Keratinocyte (primary cell): Measurements from ENCODE around the gene NME7.

Experiments
- CTCF ChIP-seq, 3 experiments: IDR thresholded peaks in 1 of 3; conservative IDR thresholded peaks in 1 of 3; optimal IDR thresholded peaks in 1 of 3; 2 replicates in 2 of 3; 3 replicates in 1 of 3; pipeline versions ENCODE3 to v1.5.1; 2011; ENCODE audit warnings: low read length in 3 of 3, mild to moderate bottlenecking in 3 of 3, moderate library complexity in 2 of 3, control low read depth in 1 of 3, inconsistent platforms in 1 of 3; ENCODE audit not compliant: insufficient read depth in 2 of 3; ENCODE audit errors: extremely low read depth in 1 of 3
- EZH2 ChIP-seq: IDR thresholded peaks from one replicate; pipeline ENCODE4 v1.6.1; 2012; ENCODE audit warnings: inconsistent platforms, mild to moderate bottlenecking, low read length, moderate library complexity

DNA sequence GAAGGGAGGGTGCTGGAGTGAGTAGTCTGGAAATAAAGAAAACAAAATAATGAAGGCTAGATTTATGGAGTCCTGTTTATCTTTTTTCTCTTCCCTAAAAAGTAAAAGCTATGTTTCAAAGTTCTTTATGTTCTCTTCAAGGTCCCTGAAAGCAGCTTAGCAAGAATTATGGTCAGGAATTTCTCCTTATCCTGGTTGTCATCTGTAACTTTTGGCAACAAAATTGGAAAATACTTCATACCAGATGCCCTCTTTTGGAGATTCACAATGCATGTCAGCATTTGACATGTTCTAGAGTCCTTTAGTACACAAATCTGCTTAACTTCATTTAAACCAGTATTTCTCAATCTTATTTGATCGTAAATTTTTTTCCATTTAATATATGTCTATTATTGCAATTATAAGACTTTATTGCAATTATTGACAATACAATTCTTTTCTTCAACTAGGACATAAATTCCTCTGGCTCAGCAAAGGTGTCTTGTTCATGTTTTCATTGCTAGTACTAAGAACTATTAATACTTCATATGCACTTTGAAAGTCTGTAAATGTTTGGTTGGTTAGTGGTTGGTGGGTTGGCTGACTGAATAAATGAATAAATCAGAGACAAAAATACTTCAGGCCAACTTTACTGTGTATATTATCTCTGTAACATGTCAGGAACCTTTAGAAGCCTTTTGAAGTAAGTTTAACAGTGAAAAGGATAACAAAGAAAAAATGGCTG, 159.6 kb downstream of the NME7 start:
- TF ChIP-seq CTCF (optimal IDR thresholded peaks at IDR 0.05 in 1 of 3, IDR thresholded peaks at IDR 0.05 in 1 of 3, conservative IDR thresholded peaks at IDR 0.05 in 1 of 3; ENCODE audit: extremely low read depth in 1 of 3, insufficient read depth in 2 of 3, low read length in 3 of 3) (no peak), EZH2 (no peak)
